Bronchial epithelial cell (primary cell): Measurements from ENCODE around the gene KDM4C. TPM values are rescaled to one million over a fixed set of nuclear protein-coding genes. Genes with fewer than 3 reads are reported as not detected.
A peak's percentile ranks its signal among the peaks of the same experiment; 100 is the strongest.

Source experiments
- DNase-seq: peaks from one replicate; pipeline ENCODE4 v3.0.0-alpha.2; 2010; ENCODE audit warnings: low read depth
- FAIRE-seq: peaks from 2 replicates; lab custom pipeline; 2011; peaks lifted over from hg19 to GRCh38; lab: Jason Lieb, UNC
- H3K27me3 ChIP-seq: 2 replicates; pipeline ENCODE4 v1.5.1; 2011; ENCODE audit warnings: low read length; ENCODE audit not compliant: control insufficient read depth, insufficient read depth
- H3K36me3 ChIP-seq: 2 replicates; pipeline ENCODE4 v1.5.1; 2011; ENCODE audit warnings: low read length; ENCODE audit not compliant: control insufficient read depth, insufficient read depth
- H3K4me3 ChIP-seq: 2 replicates; pipeline ENCODE4 v1.5.1; 2011; ENCODE audit warnings: mild to moderate bottlenecking, low read depth, low read length, control low read depth
- CTCF ChIP-seq: IDR thresholded peaks from 2 replicates; pipeline ENCODE4 v1.5.1; 2011; ENCODE audit warnings: mild to moderate bottlenecking, moderate library complexity, low read length, control low read depth, inconsistent platforms; ENCODE audit not compliant: insufficient read depth, severe bottlenecking
- total RNA-seq: library from RNA; depleted of rRNA; stranded (reverse); fragments of >200 nt; gene quantifications from 2 replicates; pipeline ENCODE4 v1.2.1, GENCODE V29; 2014

The KDM4C gene
- total RNA-seq, 1 donor from 2014 or later = 36.6 TPM

DNA sequence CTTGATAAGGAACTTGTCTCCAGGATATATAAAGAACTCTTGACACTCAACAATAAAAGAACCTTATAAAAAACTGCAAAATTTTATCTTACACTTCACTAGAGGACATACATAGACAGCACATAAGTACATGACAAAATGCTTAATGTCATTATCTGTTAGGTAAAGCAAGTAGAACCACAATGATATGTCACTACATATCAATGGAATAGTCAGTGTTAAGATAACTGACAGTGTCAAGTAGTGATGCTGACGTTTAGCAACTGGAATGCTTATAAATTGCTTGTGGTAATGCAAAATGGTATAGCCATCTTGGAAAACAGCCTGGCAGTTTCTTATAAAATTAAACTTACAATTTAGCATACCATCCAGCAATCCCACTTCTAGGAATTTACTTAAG lies 314.1 kb downstream of the KDM4C start:
- peaks cover 4% of the 10 kb centered on the region for H3K36me3 ChIP-seq
- no peak for TF ChIP-seq CTCF
- DNase-seq = no peak
- no peaks in the 10 kb centered on the region for H3K27me3 ChIP-seq
- no peak overlapping the region for H3K4me3 ChIP-seq
- no peak for FAIRE-seq

GRCh38 chr9:7073706-7074105 lies 315.9 kb downstream of the KDM4C start:
- no peaks in the 10 kb centered on the region for H3K27me3 ChIP-seq
- DNase-seq (no peak), FAIRE-seq (no peak)
- H3K36me3 ChIP-seq = peaks cover 4% of the 10 kb centered on the region
- no peak overlapping the region for H3K4me3 ChIP-seq
- TF ChIP-seq CTCF = no peak

DNA sequence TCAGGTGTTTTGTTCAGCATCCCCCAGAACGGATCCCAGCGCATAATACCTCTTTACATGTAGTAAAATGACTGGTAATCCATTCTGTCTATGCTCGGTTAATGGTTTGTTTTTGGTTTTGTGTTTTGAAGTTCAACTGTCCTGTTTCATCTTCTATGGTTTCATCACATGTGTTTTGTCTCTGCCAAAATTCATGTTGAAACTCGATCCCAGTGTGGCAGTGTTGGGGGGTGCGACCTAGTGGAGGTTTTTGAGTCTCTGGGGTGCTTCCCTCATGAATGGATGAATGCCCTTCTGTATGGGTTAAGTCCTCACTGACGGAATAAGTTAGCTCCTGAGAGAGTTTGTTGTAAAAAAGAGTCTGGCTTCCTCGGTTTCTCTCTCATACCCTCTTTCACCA lies 317.4 kb downstream of the KDM4C start:
- H3K27me3 ChIP-seq = no peaks in the 10 kb centered on the region
- peaks cover 4% of the 10 kb centered on the region for H3K36me3 ChIP-seq
- no peak for DNase-seq
- H3K4me3 ChIP-seq = no peak overlapping the region
- no peak for TF ChIP-seq CTCF
- FAIRE-seq = peak; percentile 32

DNA sequence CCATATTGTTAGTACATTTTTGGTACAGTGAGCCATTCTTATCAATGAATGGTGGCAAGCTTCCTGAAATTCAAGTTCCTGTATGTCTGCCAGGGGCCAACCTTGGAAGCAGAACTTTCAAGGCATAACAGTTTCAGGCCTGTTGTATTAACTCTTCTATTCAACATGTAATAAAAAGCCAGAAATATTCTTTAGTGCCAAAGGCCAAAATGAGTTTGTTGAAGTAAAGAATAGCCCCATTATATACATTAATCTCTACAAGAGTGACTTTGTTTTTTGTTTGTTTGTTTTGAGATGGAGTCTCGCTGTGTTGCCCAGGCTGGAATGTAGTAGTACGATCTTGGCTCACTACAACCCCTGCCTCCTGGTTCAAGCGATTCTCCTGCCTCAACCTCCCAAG lies 321.3 kb downstream of the KDM4C start:
- Histone ChIP-seq H3K27me3 (no peaks in the 10 kb centered on the region), H3K36me3 (peaks cover 4% of the 10 kb centered on the region), H3K4me3 (no peak overlapping the region)
- FAIRE-seq (no peak), DNase-seq (no peak)
- no peak for TF ChIP-seq CTCF

DNA sequence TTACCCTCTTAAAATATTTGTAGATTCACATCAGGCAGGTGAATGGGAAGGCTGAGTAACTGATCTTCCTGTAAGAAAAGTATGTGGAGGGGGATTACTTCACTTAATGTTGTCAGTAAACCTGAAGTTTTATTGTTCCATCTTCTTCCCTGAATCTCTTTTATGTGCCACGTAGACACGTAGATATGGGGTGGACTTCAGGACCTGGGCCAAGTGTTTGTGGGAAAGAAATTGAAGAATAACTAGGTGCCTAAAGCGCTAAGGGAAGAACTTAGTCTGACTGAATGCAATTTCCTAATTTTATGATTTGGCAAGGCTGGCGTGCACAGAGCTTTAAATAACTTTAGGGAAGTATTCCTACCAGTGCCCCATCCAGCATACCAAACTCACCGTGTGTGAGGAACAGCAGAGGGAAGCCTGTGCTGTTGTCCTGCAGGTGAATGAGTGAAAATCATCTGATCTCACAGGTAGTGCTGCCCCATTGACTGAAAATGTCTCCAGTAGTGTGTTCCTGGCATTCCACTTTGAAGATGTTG lies 323.4 kb downstream of the KDM4C start:
- no peak for DNase-seq
- FAIRE-seq = no peak
- TF ChIP-seq CTCF = no peak
- no peaks in the 10 kb centered on the region for H3K27me3 ChIP-seq
- H3K4me3 ChIP-seq = no peak overlapping the region
- H3K36me3 ChIP-seq = peaks cover 2% of the 10 kb centered on the region

DNA sequence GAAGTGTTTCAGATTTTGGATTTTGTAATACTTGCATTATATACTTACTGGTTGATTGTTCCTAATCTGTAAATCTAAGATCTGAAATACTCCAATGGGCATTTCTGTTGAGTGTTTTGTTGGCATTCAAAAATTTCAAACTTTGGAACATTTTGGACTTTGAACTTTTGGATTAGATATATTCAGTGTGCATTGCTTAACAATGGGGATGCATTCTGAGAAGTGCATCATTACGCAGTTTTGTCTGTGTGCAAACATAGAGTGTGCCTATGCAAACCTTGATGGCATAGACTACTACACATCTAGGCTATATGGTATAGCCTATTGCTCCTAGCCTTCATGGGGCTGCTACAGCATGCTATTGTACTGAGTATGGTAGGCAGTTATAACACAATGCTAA lies 325.4 kb downstream of the KDM4C start:
- H3K36me3 ChIP-seq = peaks cover 5% of the 10 kb centered on the region
- no peak for DNase-seq
- no peak for FAIRE-seq
- H3K4me3 ChIP-seq = no peak overlapping the region
- H3K27me3 ChIP-seq = no peaks in the 10 kb centered on the region
- TF ChIP-seq CTCF = no peak
